Spinal cord (tissue), 10 donors: ENCODE data around the gene FNIP1. TPM values are rescaled to one million over a fixed set of nuclear protein-coding genes. Genes with fewer than 3 reads are reported as not detected.

ENCODE experiments used
- DNase-seq, 6 donors: peaks; one replicate each; pipeline versions ENCODE4 v3.0.0 to v3.0.0-alpha.2; 2013 to 2015; ENCODE audit warnings: low spot score in 6 of 6, low read depth in 4 of 6
- H3K27ac ChIP-seq: one replicate; pipeline ENCODE4 v1.5.1; 2013; ENCODE audit warnings: low read depth, low read length, control low read depth
- H3K27me3 ChIP-seq: one replicate; pipeline ENCODE4 v1.6.1; 2013; ENCODE audit warnings: low read length; ENCODE audit not compliant: control insufficient read depth, insufficient read depth
- H3K36me3 ChIP-seq: one replicate; pipeline ENCODE4 v1.6.1; 2013; ENCODE audit warnings: low read length; ENCODE audit not compliant: control insufficient read depth, insufficient read depth
- H3K4me1 ChIP-seq: one replicate; pipeline ENCODE4 v1.6.1; 2013; ENCODE audit warnings: low read length; ENCODE audit not compliant: control insufficient read depth, insufficient read depth
- H3K4me3 ChIP-seq: one replicate; pipeline ENCODE4 v1.5.1; 2013; ENCODE audit warnings: low read depth, low read length, control low read depth
- H3K9me3 ChIP-seq: one replicate; pipeline ENCODE4 v1.6.1; 2013; ENCODE audit warnings: low read length; ENCODE audit not compliant: control insufficient read depth, insufficient read depth
- WGBS: methylation state at CpG from one replicate; pipeline ENCODE4 v1.1.5; 2013; ENCODE audit warnings: missing lambda C conversion rate; ENCODE audit not compliant: insufficient coverage; 5-methylcytosine and 5-hydroxymethylcytosine counted together
- polyA plus RNA-seq, 2 donors: library from polyadenylated mRNA; unstranded; fragments of 120-200 nt; gene quantifications; one replicate each; pipeline ENCODE4 v1.2.1, GENCODE V29; 2013; ENCODE audit not compliant: insufficient read length in 2 of 2
- total RNA-seq, 2 donors: library from RNA; depleted of rRNA in 1 of 2; stranded (reverse); fragments of 120-200 nt in 1 of 2; fragments of >200 nt in 1 of 2; gene quantifications; one replicate each; pipeline versions ENCODE4 v1.2.3 to v1.2.4, GENCODE V29; 2013 to 2014
- donor health status: healthy.

FNIP1 gene
- total and polyA plus RNA-seq, 4 donors, result 17.8 to 62.7 (median 26.3) TPM

GRCh38 chr5:131758520-131758900, 38.3 kb downstream of the FNIP1 start:
- H3K9me3 ChIP-seq, result no peaks in the 10 kb centered on the region
- DNase-seq, result no peak
- no peak overlapping the region for H3K4me3 ChIP-seq
- H3K27me3 ChIP-seq, result no peaks in the 10 kb centered on the region
- WGBS, result no CpG with 5 or more reads among the region's 3 CpGs
- H3K36me3 ChIP-seq, result no peaks in the 10 kb centered on the region
- no peaks in the 10 kb centered on the region for H3K4me1 ChIP-seq
- H3K27ac ChIP-seq, result no peak overlapping the region

- no peak overlapping the region for H3K27ac ChIP-seq
- no CpG with 5 or more reads among the region's 1 CpG for WGBS
- no peaks in the 10 kb centered on the region for H3K27me3 ChIP-seq
- no peak overlapping the region for H3K4me3 ChIP-seq
- H3K9me3 ChIP-seq, result no peaks in the 10 kb centered on the region
- no peaks in the 10 kb centered on the region for H3K4me1 ChIP-seq
- no peak for DNase-seq
- no peaks in the 10 kb centered on the region for H3K36me3 ChIP-seq
These were observed 38.8 kb downstream of the FNIP1 start for GRCh38 chr5:131757830-131758519.

GRCh38 chr5:131756942-131757341, 39.9 kb downstream of the FNIP1 start:
- no peak overlapping the region for H3K4me3 ChIP-seq
- H3K27me3 ChIP-seq, result no peaks in the 10 kb centered on the region
- no peaks in the 10 kb centered on the region for H3K4me1 ChIP-seq
- H3K36me3 ChIP-seq, result no peaks in the 10 kb centered on the region
- 80% methylated on average over 1 of the region's 1 CpG for WGBS
- DNase-seq, result no peak
- no peaks in the 10 kb centered on the region for H3K9me3 ChIP-seq
- H3K27ac ChIP-seq, result no peak overlapping the region

GRCh38 chr5:131754363-131754762, 42.5 kb downstream of the FNIP1 start:
- Histone ChIP-seq H3K27me3 (no peaks in the 10 kb centered on the region), H3K27ac (no peak overlapping the region), H3K4me1 (no peaks in the 10 kb centered on the region), H3K36me3 (no peaks in the 10 kb centered on the region), H3K4me3 (no peak overlapping the region), H3K9me3 (no peaks in the 10 kb centered on the region)
- no CpG with 5 or more reads among the region's 1 CpG for WGBS
- no peak for DNase-seq

- Histone ChIP-seq H3K4me3 (no peak overlapping the region), H3K27ac (no peak overlapping the region), H3K9me3 (no peaks in the 10 kb centered on the region), H3K27me3 (no peaks in the 10 kb centered on the region), H3K4me1 (no peaks in the 10 kb centered on the region), H3K36me3 (no peaks in the 10 kb centered on the region)
- no peak for DNase-seq
- no CpG with 5 or more reads among the region's 2 CpGs for WGBS
These were observed 45.3 kb downstream of the FNIP1 start for GRCh38 chr5:131751506-131751905.

- no peaks in the 10 kb centered on the region for H3K9me3 ChIP-seq
- no peaks in the 10 kb centered on the region for H3K4me1 ChIP-seq
- no peak overlapping the region for H3K4me3 ChIP-seq
- 92% methylated on average over 4 of the region's 7 CpGs for WGBS
- H3K27me3 ChIP-seq, result no peaks in the 10 kb centered on the region
- DNase-seq, result no peak
- no peak overlapping the region for H3K27ac ChIP-seq
- no peaks in the 10 kb centered on the region for H3K36me3 ChIP-seq
These were observed 46.9 kb downstream of the FNIP1 start for GRCh38 chr5:131749723-131750470.

GRCh38 chr5:131749138-131749537, 47.7 kb downstream of the FNIP1 start:
- H3K9me3 ChIP-seq, result no peaks in the 10 kb centered on the region
- no peaks in the 10 kb centered on the region for H3K36me3 ChIP-seq
- H3K4me1 ChIP-seq, result no peaks in the 10 kb centered on the region
- no peak for DNase-seq
- H3K27ac ChIP-seq, result no peak overlapping the region
- WGBS, result 93% methylated on average over 3 of the region's 7 CpGs
- H3K4me3 ChIP-seq, result no peak overlapping the region
- H3K27me3 ChIP-seq, result no peaks in the 10 kb centered on the region

GRCh38 chr5:131747180-131748105, 49.4 kb downstream of the FNIP1 start:
- Histone ChIP-seq H3K4me1 (no peaks in the 10 kb centered on the region), H3K27ac (no peak overlapping the region), H3K36me3 (no peaks in the 10 kb centered on the region), H3K4me3 (no peak overlapping the region), H3K9me3 (no peaks in the 10 kb centered on the region), H3K27me3 (no peaks in the 10 kb centered on the region)
- 83% methylated on average over 3 of the region's 6 CpGs for WGBS
- no peak for DNase-seq

GRCh38 chr5:131746423-131746822, 50.4 kb downstream of the FNIP1 start:
- Histone ChIP-seq H3K27ac (no peak overlapping the region), H3K4me1 (no peaks in the 10 kb centered on the region), H3K9me3 (no peaks in the 10 kb centered on the region), H3K36me3 (peaks cover 3% of the 10 kb centered on the region), H3K4me3 (no peak overlapping the region), H3K27me3 (no peaks in the 10 kb centered on the region)
- no peak for DNase-seq
- no CpG with 5 or more reads among the region's 4 CpGs for WGBS
